Endothelial cell of umbilical vein (primary cell): Measurements from ENCODE around the gene SRCAP. TPM values are rescaled to one million over a fixed set of nuclear protein-coding genes. Genes with fewer than 3 reads are reported as not detected.

ENCODE experiments used
- BruUV-seq: library from RNA; stranded (reverse); fragments of 400-500 nt; replicated peaks from 2 replicates; lab custom pipeline; 2021; lab: Mats Ljungman, UMichigan
- CTCF ChIA-PET: fragments of 300-600, 350-600 bp; sonication (Branson Sonifier 250); formaldehyde crosslinking; loops from one replicate; lab custom pipeline; 2021; ENCODE audit warnings: antibody characterized with exemption, inconsistent platforms; lab: Charles Lee
- POLR2A ChIA-PET: fragments of 300-600, 350-600 bp; sonication (Branson Sonifier 250); formaldehyde crosslinking; loops from one replicate; lab custom pipeline; 2021; ENCODE audit warnings: antibody characterized with exemption, inconsistent platforms; lab: Charles Lee
- DNase-seq: peaks from one replicate; pipeline ENCODE4 v3.0.0-alpha.2; 2011; ENCODE audit warnings: low read depth, low spot score
- FAIRE-seq: peaks from 2 replicates; lab custom pipeline; 2011; peaks lifted over from hg19 to GRCh38; lab: Jason Lieb, UNC
- H2AFZ ChIP-seq: 2 replicates; pipeline ENCODE4 v1.6.0; 2012; ENCODE audit warnings: low read depth, low read length, control low read depth, inconsistent platforms
- H3K27ac ChIP-seq: 2 replicates; pipeline ENCODE4 v1.5.1; 2011; ENCODE audit warnings: low read depth, mild to moderate bottlenecking, control low read depth, low read length, moderate library complexity; ENCODE audit not compliant: insufficient read depth
- H3K27me3 ChIP-seq, 2 experiments: 2 replicates each; pipeline versions ENCODE4 v1.6.0 to v1.6.1; 2011; ENCODE audit warnings: low read length in 2 of 2, mixed read lengths in 1 of 2; ENCODE audit not compliant: control insufficient read depth in 2 of 2, insufficient read depth in 2 of 2
- H3K36me3 ChIP-seq, 2 experiments: 2 replicates in 1 of 2; 3 replicates in 1 of 2; pipeline ENCODE4 v1.5.1; 2011; ENCODE audit warnings: low read length in 2 of 2, mild to moderate bottlenecking in 1 of 2, moderate library complexity in 1 of 2; ENCODE audit not compliant: control insufficient read depth in 2 of 2, insufficient read depth in 2 of 2; ENCODE audit errors: extremely low read depth in 1 of 2
- H3K4me1 ChIP-seq: 3 replicates; pipeline ENCODE4 v1.5.1; 2011; ENCODE audit warnings: mild to moderate bottlenecking, low read length; ENCODE audit not compliant: control insufficient read depth, insufficient read depth; ENCODE audit errors: extremely low read depth
- H3K4me2 ChIP-seq: 2 replicates; pipeline ENCODE4 v1.6.1; 2011; ENCODE audit warnings: low read length, control low read depth, mixed read lengths; ENCODE audit not compliant: insufficient read depth
- H3K4me3 ChIP-seq, 3 experiments: fragments of 200-600 bp in 1 of 3; sonication (generic), shearing (Covaris generic) in 1 of 3; replicated peaks in 1 of 3; 2 replicates each; pipeline ENCODE4 v1.5.1; 2011 to 2016; ENCODE audit warnings: control low read depth in 3 of 3, low read length in 3 of 3, mild to moderate bottlenecking in 2 of 3, inconsistent platforms in 1 of 3, low read depth in 1 of 3, moderate library complexity in 1 of 3; ENCODE audit not compliant: insufficient read depth in 1 of 3
- H3K79me2 ChIP-seq: 2 replicates; pipeline ENCODE4 v1.6.0; 2012; ENCODE audit warnings: low read length, inconsistent platforms; ENCODE audit not compliant: control insufficient read depth, insufficient read depth
- H3K9ac ChIP-seq: replicated peaks from 2 replicates; pipeline ENCODE3; 2011; ENCODE audit warnings: low read length, control low read depth; ENCODE audit not compliant: insufficient read depth; ENCODE audit errors: extremely low read depth
- H3K9me1 ChIP-seq: replicated peaks from 3 replicates; pipeline ENCODE4 v1.6.0; 2011; ENCODE audit warnings: mild to moderate bottlenecking, low read length; ENCODE audit not compliant: control insufficient read depth, insufficient read depth; ENCODE audit errors: extremely low read depth
- H3K9me3 ChIP-seq: replicated peaks from 2 replicates; pipeline ENCODE4 v1.5.1; 2012; ENCODE audit warnings: low read length, inconsistent platforms; ENCODE audit not compliant: control insufficient read depth, insufficient read depth
- H4K20me1 ChIP-seq: replicated peaks from 2 replicates; pipeline ENCODE3; 2011; ENCODE audit warnings: mild to moderate bottlenecking, low read length; ENCODE audit not compliant: control insufficient read depth, insufficient read depth; ENCODE audit errors: extremely low read depth
- JUN ChIP-seq: IDR thresholded peaks from 2 replicates; pipeline ENCODE4 v1.6.1; 2011; ENCODE audit warnings: borderline replicate concordance, low read depth; ENCODE audit not compliant: insufficient read length, insufficient read depth
- MYC ChIP-seq: IDR thresholded peaks from one replicate; pipeline ENCODE4 v1.6.1; 2011; ENCODE audit warnings: mild to moderate bottlenecking, low read depth, low read length
- POLR2AphosphoS5 ChIP-seq: IDR thresholded peaks from 2 replicates; pipeline ENCODE4 v1.6.1; 2012; ENCODE audit warnings: low read depth, mild to moderate bottlenecking, control low read depth, low read length, moderate library complexity; ENCODE audit not compliant: insufficient read depth
- dilution Hi-C: fragments of 300-500 bp; cut with MboI; formaldehyde crosslinking; loops from one replicate; pipeline ENCODE4 v1.15.0; 2019; ENCODE audit warnings: low sequenced_read_pairs; ENCODE audit not compliant: extremely low pct_ligation_motif_present
- intact Hi-C: fragments of 100-400 bp; cut with micrococcal nuclease; formaldehyde crosslinking; loops from one replicate; pipeline ENCODE4 v1.10.0; 2022
- polyA plus RNA-seq, 4 experiments: library from polyadenylated mRNA; depleted of rRNA in 3 of 4; stranded (reverse) in 3 of 4; unstranded in 1 of 4; fragments of >200 nt; gene quantifications; 2 replicates each; pipeline versions ENCODE4 v1.2.1 to v1.2.3, GENCODE V29; 2011 to 2012; ENCODE audit warnings: missing spikeins in 1 of 4
- total RNA-seq: library from RNA; stranded (reverse); gene quantifications from 2 replicates; pipeline ENCODE4 v1.2.3, GENCODE V29; 2021
- TF ChIP-seq, protein P1 (sequence below): IDR thresholded peaks from 2 replicates; pipeline ENCODE4 v1.6.1; 2011; ENCODE audit not compliant: insufficient read depth, insufficient read length

Gene SRCAP
- total and polyA plus RNA-seq, 2 donors (not counting 3 experiments of a cell fraction or from before 2014, with no cell fraction given): 11.0 to 77.7 TPM

DNA sequence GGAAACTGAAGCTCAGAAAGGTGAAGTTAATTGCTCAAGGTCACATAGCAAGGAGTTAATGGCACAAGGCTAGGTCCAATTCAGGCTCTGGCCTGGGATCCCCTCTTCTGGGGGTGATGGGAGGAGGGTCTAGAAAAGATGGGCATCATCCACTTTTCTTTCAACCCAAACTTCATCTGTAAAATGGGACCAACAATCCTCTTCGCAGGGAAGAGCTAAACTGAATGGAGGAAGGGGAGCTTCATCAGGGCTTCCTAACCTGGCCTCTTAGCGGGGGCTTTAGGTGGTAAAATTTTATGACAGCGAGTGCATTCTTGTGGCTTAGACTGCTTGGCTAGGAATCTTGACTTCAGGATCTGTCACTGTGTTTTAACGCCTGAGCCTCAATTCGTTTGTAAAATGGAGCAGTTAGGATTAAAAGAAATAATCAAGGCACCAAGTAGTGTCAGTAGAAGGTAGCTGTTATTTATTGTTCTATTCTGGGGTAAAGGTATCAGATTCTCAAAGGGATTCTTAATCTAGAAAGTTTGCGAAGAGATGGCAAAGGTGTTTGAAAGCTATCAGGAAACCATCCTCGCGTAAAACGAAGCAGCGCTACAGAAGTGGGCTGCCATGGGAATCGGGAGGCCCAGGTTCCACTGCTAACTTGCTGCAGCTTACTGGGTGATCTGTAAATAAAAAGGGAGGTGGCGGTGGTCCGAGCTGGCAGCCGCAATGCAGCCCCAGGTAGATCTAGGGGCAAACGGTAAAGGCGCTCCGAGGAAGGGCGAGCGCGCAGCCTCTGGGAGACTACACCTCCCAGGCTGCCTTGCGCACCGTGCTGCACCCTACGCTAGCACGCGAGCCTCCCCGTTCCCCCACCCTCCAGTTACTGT lies 1.5 kb upstream of the SRCAP start:
- TF ChIP-seq MYC (peak; percentile 90), POLR2AphosphoS5 (peak; percentile 84), JUN (no peak)
- TF ChIP-seq, protein P1, sequence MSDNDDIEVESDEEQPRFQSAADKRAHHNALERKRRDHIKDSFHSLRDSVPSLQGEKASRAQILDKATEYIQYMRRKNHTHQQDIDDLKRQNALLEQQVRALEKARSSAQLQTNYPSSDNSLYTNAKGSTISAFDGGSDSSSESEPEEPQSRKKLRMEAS: peak; percentile 55
- no peak for DNase-seq
- peak overlapping the region; percentile 83 for H3K4me2 ChIP-seq
- ChIA-PET POLR2A (no interaction called here), CTCF (interaction anchor here (0.7 to 1.4 kb wide), 2 partner anchors 24 to 38 kb away, joined by 3 read pairs; no protein-coding TSS in a partner anchor)
- H3K79me2 ChIP-seq: peaks cover 27% of the 10 kb centered on the region
- dilution Hi-C loops: no loop called here
- no peaks in the 10 kb centered on the region for H3K9me1 ChIP-seq
- H2AFZ ChIP-seq: peak overlapping the region; percentile 85
- peaks cover 26% of the 10 kb centered on the region for H3K4me1 ChIP-seq
- peak overlapping the region; percentile 13 to 99 (median 62) for H3K4me3 ChIP-seq
- TSS peak; percentile 29 for BruUV-seq
- H3K27me3 ChIP-seq: no peaks in the 10 kb centered on the region
- peak overlapping the region; percentile 99 for H3K9ac ChIP-seq
- peaks cover 3% of the 10 kb centered on the region for H4K20me1 ChIP-seq
- no peaks in the 10 kb centered on the region for H3K9me3 ChIP-seq
- FAIRE-seq: peak; percentile 97
- peaks cover 4 to 12% of the 10 kb centered on the region in 2 experiments for H3K36me3 ChIP-seq
- intact Hi-C loops: loop anchor here (1.0 to 5.0 kb wide), 6 partner anchors 39 to 225 kb away; partner anchors contain the start of genes FBRS, FBXL19, PHKG2 and PRR14
- peak overlapping the region; percentile 94 for H3K27ac ChIP-seq
